NCI-H69 (cell line): Measurements from ENCODE around the gene SLU7.

Source experiments
- DNase-seq: peaks from one replicate; lab custom pipeline; 2025; lab: John Stamatoyannopoulos, UW

The SLU7 gene

GRCh38 chr5:160418561-160419457 lies at the start of gene SLU7:
SLU7 (minus strand) TSS chr5:160419081; CDS start chr5:160415294, 3,787 bp downstream.
- peak; percentile 98 for DNase-seq

GRCh38 chr5:160468363-160468975 lies 49.6 kb upstream of the SLU7 start:
- no peak for DNase-seq

DNA sequence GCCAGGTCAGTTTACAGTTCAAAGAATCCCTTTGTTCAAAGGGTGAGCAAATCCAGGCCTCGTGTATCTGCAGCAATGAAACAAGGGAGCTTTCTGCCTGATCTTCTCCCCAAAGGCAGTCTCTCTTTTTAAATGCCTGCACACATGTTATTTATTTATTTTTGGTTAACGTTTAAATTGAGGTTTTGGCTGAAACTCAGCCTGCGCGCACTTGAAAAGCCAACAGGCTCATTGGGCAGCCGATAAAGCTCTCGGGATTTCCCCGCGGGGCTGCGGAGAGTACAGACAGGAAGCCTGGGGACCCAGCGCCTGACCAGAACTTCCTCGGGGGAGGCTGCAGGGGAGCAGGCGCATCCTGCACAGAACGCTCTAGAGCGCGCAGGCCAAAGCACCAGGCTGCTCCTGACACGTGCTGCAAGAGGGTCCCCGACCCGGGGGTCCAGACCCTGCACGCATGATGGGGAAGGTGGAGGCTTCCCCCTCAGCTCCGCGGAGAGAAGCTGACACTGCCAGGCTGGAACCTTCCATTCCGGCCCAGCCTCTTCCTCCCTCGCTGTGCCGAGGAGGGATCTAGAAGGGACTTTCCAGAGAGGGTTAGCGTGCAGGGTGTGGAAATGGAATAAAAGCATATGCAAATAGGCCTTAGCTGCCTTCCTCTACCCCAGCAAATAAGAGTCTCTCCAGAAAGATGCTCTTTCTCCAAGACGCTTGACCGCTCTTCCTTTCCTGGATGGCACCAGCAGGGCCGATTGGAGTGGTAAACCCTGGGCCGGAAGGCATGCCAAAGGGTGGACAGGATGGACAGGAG lies 48.9 kb upstream of the SLU7 start:
- DNase-seq, result no peak

DNA sequence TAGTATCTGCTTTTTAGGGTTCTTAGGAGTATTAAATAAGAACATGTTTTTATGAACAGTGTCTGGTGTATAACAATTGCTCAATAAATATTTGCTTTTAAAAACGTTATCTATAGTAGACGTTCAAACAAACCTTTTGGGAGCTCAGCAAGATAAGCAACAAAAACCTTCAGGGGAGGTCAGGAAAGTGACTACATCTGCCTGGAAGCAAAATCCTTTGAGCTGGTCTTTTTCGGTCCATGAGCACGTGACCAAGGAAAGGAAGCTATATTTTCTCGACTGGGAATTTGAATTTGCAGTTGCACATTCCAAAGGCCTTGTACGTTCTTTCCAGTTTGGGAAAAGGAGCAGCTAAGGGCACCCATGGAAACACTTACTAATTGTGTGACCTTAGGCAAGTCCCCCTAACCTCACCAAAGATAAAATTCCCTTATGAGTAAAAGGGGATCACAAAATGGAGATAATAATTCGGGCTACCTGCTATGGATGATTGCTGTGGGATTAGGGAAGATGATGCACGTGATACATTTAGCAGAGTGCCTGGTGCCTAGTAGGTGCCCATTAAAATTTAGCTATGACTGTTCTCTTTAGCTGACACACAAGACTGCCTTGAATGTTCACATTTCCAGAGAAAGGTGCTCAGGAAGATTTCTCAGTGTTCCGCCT lies 48.1 kb upstream of the SLU7 start:
- no peak for DNase-seq

GRCh38 chr5:160466116-160466515 lies 47.2 kb upstream of the SLU7 start:
- no peak for DNase-seq

DNA sequence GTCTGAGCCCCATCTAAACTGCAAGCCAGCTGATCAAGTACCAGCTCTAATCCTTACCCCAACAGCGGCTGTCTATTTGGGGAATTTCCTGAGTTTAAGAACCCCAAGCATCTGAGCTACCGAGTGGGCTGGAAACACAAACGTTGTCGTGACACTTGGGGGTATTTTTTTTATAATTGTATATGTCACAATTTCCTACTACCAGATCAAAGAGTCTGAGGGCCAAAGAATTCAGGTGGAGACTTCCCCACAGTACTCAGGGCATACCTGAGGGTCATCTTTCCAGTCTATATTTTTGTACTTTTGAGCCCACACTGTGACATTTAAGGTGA lies 45.6 kb upstream of the SLU7 start:
- no peak for DNase-seq

- no peak for DNase-seq
These were observed 45.0 kb upstream of the SLU7 start for GRCh38 chr5:160463740-160464465.

DNA sequence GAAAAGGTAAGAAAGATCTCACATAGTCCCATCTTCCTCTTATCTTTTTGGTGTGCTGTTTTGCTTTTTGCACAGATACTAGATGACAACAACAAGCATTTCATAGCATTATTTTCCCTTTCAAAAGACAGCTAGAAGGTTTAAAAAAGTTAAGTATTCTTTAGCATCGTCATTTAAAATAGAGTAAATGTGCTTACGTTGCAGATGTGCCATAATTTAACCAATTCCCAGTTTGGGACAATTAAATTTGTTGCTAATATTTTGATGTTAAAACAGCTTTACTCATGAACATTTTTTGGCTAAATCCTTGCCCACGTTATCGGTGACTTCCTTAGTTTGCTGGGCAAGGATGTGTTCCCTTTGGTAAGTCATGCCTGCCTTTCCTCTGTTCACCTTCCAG lies 44.3 kb upstream of the SLU7 start:
- no peak for DNase-seq

DNA sequence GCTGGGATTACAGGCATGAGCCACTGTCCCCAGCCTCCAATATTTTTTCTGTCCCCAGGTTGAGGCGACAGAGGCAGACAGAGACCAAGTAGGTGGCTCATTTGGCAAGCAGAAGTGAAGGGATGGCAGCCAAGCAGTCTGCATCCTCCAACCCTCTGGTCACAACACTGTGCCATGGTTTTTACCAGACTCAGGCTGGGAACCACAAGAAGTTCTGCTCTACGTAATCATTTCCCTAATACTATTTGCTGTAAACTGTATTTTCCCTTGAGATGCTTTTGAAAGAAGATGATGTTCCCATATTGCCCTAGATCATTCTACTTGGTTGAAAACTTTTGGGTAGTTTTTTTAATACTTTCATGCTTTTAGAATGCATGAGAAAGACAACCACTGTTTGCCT lies 43.3 kb upstream of the SLU7 start:
- peak; percentile 6 for DNase-seq

DNA sequence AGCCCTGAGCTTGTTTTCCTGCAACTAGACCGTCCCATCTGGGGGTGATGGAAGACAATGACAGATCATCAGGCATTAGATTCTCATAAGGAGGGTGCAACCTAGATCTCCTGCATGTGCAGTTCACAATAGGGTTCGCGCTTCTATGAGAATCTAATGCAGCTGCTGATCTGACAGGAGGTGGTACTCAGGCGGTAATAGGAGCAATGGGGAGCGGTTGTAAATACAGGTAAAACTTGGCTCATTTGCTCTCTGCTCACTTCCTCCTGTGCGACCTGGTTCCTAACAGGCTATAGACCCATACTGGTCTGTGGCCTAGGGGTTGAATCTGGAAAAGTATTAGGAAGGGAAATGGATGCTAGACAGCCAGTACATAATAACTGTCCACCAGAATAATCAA lies 42.5 kb upstream of the SLU7 start:
- DNase-seq, result no peak

DNA sequence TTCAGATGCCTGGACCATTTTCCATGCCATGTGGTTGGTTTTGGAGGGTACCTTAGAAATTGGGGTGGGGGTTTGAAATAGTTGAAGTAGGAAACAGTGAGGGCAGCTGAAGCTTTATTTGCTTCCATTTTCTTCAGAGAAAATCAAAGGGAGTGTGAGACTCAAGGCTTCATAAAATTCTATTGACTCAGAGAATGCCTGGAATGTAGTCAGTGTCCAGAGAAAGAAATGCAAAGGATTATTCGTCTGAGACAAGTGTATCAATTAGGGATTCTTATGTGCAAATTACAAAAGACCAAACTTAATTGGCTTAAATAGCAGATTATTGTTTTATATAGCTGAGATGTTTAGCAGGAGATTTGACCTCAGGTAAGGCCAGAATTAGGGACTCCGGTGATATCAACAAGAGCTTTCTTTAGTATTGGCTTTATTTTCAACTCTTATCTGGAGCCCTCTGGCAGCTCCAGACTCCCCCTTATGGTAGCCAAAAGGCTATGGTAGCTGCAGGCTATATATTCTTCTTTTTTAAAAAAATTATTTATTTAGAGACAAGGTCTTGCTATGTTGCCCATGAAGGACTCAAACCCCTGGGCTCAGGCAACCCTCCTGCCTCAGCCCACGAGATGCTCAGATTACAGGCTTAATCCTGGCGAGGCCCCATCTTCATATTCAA lies 41.6 kb upstream of the SLU7 start:
- DNase-seq, result no peak

- DNase-seq, result no peak
These were observed 40.2 kb upstream of the SLU7 start for GRCh38 chr5:160458806-160459800.

DNA sequence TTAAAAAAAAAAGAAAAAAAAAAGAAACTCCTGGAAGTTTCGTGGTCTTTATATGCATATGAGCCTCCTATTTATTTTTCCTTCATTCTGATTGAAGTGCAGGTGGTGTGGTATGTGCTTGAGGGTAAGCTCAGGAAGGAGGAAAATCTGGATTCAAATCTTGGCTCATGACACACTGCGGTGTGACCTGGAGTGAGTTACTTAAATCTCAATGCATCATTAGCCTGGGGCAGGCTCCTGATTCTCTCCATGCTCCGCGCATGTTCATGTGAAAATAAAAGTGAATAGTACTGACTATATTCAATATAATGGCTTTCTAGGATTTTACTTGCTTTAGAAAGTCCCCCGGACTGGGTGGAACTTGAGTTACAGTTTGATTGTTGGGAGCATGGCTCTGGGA lies 38.4 kb upstream of the SLU7 start:
- DNase-seq, result no peak

GRCh38 chr5:160456480-160457177 lies 37.7 kb upstream of the SLU7 start:
- DNase-seq, result no peak

GRCh38 chr5:160455600-160455999 lies 36.7 kb upstream of the SLU7 start:
- DNase-seq, result no peak

DNA sequence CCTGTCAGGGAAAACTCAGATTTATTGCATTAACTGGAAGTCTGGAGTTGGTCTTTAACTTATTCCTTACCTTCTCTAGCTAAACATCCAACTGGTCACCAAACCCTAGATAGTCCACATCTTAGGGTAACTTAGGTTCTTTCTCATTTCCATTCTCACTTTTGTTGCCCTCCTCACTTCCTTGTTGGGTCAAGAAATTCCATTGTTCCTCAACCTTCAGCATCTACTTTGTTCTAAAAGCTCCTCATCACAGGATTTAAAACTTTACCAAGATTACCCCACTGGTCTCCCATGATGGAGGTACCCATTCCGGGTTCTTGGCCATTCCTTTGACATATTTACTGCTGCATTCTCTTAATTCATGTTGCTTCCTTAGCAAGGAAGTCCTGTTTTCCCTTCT lies 34.9 kb upstream of the SLU7 start:
- no peak for DNase-seq

DNA sequence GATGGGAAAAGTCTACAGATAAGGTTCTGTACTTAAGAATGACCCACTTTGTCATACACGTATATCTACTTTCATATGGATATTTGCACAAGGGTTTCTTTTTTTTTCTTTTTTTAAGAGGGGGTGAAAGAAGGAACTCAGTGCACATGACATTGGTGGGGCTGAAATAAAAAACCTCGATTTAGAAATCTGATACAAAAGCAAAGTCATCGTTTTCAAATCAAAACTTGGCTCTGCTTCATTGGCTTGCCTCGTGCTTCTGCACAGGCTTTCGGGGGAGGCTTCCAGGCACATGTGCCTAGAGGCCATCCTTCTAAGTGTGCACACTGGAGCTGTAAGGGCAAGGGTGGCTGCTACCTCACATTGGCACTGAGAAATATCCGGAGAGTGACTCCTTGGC lies 33.9 kb upstream of the SLU7 start:
- DNase-seq, result no peak

- no peak for DNase-seq
These were observed 33.2 kb upstream of the SLU7 start for GRCh38 chr5:160452036-160452435.

- DNase-seq, result no peak
These were observed 32.4 kb upstream of the SLU7 start for GRCh38 chr5:160451281-160451680.
